22Rv1 (cell line): ENCODE measurements around the gene CATSPER1.

Experiments
- H3K27ac ChIP-seq: fragments of 450-650 bp; 2 replicates; pipeline ENCODE4 v1.5.1; 2017
- ZFX ChIP-seq: fragments of 450-650 bp; IDR thresholded peaks from 2 replicates; pipeline ENCODE4 v1.6.1; 2017; ENCODE audit warnings: antibody characterized with exemption, borderline replicate concordance
- TF ChIP-seq, protein P1 (sequence below): fragments of 450-650 bp; IDR thresholded peaks from 2 replicates; pipeline ENCODE4 v1.5.1; 2017; ENCODE audit warnings: mild to moderate bottlenecking

Gene CATSPER1

DNA sequence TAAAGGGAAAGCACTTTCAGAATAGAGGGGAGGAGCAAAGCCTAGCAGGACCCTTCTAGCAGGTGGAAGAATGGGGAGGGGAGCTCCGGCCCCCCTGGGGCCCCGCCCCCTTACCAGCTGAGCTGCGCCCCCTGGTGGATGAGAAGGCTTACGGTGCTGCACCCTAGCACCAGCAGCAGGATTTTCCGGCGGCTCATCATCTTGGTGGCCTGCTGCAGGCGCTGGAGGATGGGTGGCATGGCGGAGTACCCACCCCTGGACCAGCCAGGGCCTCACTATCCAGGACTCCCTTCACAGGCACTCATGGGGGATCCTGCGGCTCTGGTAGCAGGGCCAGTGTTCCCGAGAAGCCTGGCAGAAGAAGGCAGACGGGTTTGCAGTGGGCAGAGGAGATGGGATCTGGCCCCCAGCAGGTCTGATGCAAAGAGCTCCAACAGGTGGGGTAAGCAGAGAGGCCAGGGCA, 18.9 kb upstream of the CATSPER1 start:
- no peak overlapping the region for H3K27ac ChIP-seq
- TF ChIP-seq, protein P1, sequence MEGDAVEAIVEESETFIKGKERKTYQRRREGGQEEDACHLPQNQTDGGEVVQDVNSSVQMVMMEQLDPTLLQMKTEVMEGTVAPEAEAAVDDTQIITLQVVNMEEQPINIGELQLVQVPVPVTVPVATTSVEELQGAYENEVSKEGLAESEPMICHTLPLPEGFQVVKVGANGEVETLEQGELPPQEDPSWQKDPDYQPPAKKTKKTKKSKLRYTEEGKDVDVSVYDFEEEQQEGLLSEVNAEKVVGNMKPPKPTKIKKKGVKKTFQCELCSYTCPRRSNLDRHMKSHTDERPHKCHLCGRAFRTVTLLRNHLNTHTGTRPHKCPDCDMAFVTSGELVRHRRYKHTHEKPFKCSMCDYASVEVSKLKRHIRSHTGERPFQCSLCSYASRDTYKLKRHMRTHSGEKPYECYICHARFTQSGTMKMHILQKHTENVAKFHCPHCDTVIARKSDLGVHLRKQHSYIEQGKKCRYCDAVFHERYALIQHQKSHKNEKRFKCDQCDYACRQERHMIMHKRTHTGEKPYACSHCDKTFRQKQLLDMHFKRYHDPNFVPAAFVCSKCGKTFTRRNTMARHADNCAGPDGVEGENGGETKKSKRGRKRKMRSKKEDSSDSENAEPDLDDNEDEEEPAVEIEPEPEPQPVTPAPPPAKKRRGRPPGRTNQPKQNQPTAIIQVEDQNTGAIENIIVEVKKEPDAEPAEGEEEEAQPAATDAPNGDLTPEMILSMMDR, result peak; percentile 96
- no peak for TF ChIP-seq ZFX

DNA sequence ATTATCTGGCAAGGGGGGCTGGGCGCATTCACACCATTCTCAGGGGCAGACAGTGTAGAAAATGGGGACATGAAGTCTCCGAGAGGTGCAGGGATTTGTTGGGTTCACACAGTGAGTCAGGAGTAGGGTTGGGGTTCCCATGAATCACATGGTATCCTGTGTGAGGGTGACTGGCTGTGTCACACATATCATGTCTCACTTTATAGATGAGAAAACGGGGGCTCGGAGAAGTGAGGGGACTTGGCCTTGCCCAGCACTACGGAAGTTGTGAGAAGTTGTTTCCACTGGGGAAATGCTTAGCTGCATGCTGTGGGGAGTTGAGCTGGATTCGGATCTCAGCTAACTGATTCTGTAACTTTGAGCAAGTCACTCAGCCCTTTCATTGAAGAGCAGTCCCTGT, 18.5 kb upstream of the CATSPER1 start:
- no peak overlapping the region for H3K27ac ChIP-seq
- TF ChIP-seq ZFX, result no peak
- TF ChIP-seq, protein P1, result no peak

DNA sequence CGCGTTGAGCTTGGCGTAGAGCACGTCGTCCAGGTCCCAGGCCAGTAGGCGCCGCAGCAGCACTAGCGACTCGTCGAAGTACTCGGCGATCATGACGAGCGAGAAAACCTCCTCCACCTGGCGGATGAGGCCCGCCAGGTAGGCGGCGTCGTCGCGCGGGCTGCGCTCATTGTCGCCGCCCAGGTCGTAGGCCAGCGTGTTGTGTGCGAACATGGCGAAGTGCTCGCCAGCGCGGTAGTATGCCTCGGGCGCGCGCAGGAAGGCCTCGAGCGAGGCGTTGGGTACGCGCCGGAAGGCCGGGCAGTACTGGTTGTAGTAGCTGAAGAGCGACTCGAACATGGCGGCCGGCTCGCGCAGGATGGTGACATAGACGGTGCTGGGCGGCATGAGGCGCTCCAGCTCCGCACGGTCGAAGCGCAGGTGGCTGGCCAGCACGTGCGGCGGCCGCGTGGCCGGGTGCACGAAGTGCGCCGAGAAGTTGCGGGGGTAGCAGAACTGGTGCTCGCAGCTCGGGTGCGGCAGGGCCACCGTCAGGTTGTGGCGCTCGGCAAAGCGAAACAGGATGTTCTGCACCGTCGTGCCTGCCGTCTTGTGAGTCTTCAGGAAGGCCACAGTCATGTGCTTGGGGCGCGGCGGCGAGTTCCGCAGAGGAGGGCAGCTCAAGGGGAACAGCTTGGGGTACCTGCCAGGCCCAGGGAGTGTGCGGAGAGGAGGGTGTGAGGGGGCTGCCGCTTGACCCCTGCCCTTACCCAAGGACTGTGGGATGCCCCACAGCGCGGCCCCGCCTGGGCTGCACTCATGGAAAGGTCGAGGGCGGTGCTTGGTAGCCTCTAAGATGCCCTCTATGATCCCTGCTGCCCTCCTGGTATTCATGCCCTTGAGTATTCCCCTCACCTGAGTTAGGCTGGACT, 17.0 kb upstream of the CATSPER1 start:
- TF ChIP-seq, protein P1, result no peak
- no peak for TF ChIP-seq ZFX
- no peak overlapping the region for H3K27ac ChIP-seq

DNA sequence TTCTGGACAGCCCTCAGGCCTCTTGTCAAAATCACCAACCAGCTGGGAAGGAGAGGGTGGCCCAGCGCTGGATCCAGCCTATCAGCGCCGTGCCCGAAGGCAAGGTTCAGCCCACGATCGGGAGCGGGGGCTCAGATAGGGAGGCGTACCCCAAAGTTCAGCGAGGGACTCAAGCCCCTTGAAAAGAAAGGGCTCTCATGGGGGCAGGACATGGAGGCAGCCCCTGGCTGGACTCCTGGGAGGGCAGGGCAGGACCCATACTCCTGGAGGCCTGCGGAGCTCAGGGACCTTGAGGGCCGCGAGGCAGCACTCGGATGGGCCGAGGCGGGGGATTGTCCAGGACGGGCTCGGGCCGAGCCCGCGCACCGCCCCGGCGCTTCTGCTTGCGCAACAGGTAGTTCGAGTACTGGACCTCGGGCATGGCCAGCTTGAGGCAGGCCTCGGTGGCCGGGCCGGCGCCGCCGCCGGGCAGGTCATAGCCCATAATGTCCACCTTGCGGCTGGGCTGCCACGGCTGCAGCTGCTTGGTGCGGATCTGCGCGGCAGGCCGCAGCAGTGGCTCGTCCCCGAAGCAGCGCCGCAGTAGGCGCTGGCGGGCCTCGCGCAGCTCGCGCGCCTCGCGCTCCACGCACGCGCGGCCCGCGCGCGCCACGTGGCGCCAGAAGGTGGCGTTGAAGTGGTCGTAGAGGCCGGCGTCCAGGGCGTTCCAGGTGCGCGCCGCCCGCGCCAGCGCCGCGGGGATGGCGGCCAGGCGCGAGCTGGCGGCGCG, 16.1 kb upstream of the CATSPER1 start:
- H3K27ac ChIP-seq, result no peak overlapping the region
- TF ChIP-seq, protein P1, result no peak
- no peak for TF ChIP-seq ZFX

DNA sequence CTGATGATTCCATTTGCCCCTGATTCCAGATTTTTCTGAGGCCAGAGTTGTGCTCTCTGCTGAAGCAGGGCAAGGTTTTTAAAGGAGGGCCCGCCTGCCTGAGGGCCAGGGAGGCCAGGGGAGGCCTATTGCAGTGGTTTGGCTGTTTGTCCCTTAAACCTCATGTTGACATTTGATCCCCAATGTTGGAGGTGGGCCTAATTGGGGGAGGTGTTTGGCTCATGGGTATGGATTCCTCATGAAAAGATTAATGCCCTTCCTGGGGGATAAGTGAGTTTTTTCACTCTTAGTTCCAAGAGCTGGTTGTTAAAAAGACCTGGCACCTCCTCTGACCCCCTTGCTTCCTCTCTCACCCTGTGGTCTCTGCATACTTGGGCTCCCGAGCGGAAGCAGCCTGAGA, 13.5 kb upstream of the CATSPER1 start:
- TF ChIP-seq, protein P1, result no peak
- no peak for TF ChIP-seq ZFX
- H3K27ac ChIP-seq, result no peak overlapping the region

DNA sequence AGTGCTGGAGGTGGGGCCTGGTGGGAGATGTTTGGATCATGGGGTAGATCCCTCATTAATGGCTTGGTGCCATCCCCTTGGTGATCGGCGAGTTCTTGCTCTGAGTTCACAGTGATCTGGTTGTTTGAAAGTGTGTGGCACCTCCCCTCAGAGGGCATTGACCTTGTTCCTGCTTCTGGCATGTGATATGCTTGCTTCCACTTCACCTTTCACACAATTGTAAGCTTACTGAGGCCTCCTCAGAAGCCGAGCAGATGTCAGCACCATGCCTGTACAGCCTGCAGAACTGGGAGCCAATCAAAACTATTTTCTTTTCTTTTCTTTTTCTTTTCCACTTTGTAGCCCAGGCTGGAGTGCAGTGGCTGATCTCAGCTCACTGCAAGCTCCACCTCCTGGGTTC, 11.0 kb upstream of the CATSPER1 start:
- H3K27ac ChIP-seq, result no peak overlapping the region
- TF ChIP-seq ZFX, result no peak
- TF ChIP-seq, protein P1, result no peak
